Type B pancreatic cell (in vitro differentiated cells): Measurements from ENCODE around the gene ESR2. TPM values are rescaled to one million over a fixed set of nuclear protein-coding genes. Genes with fewer than 3 reads are reported as not detected.

Source experiments
- DNase-seq: peaks from one replicate; pipeline ENCODE4 v3.0.0; 2021; ENCODE audit warnings: mixed read lengths; ENCODE audit not compliant: unreplicated experiment; ENCODE audit errors: extremely low spot score
- H3K27ac Mint-ChIP-seq: 2 replicates; pipeline ENCODE4 v1.8.0; 2021; ENCODE audit warnings: mild to moderate bottlenecking, mixed read lengths
- H3K27me3 Mint-ChIP-seq: 2 replicates; pipeline ENCODE4 v1.8.0; 2021; ENCODE audit warnings: mixed read lengths
- H3K36me3 Mint-ChIP-seq: 2 replicates; pipeline ENCODE4 v1.8.0; 2021; ENCODE audit warnings: mixed read lengths
- H3K4me1 Mint-ChIP-seq: one replicate; pipeline ENCODE4 v1.8.0; 2021; ENCODE audit warnings: mixed read lengths; ENCODE audit not compliant: unreplicated experiment
- H3K4me3 Mint-ChIP-seq: 2 replicates; pipeline ENCODE4 v1.8.0; 2021; ENCODE audit warnings: mild to moderate bottlenecking, mixed read lengths
- H3K9me3 Mint-ChIP-seq: 2 replicates; pipeline ENCODE4 v1.8.0; 2021; ENCODE audit warnings: mixed read lengths
- CTCF ChIP-seq: fragments of 200-600 bp; sonication (generic); conservative IDR thresholded peaks from 2 replicates; pipeline ENCODE4 v1.5.0; 2021; ENCODE audit warnings: antibody characterized with exemption, mild to moderate bottlenecking
- total RNA-seq: library from RNA; stranded (reverse); gene quantifications from 2 replicates; pipeline ENCODE4 v1.2.1, GENCODE V29; 2021; ENCODE audit warnings: low replicate concordance

Gene ESR2
- total RNA-seq, 1 donor from 2014 or later: 0.53 TPM

GRCh38 chr14:64209444-64210131 is 84.6 kb downstream of the ESR2 start:
- Mint-ChIP-seq H3K9me3 (no peaks in the 10 kb centered on the region), H3K4me1 (peaks cover 12% of the 10 kb centered on the region), H3K27me3 (no peaks in the 10 kb centered on the region), H3K27ac (no peak overlapping the region), H3K36me3 (peaks cover 21% of the 10 kb centered on the region), H3K4me3 (no peak overlapping the region)
- no peak for TF ChIP-seq CTCF
- no peak for DNase-seq

GRCh38 chr14:64208981-64209380 is 85.2 kb downstream of the ESR2 start:
- H3K4me1 Mint-ChIP-seq: peaks cover 12% of the 10 kb centered on the region
- H3K36me3 Mint-ChIP-seq: peaks cover 24% of the 10 kb centered on the region
- no peaks in the 10 kb centered on the region for H3K9me3 Mint-ChIP-seq
- no peaks in the 10 kb centered on the region for H3K27me3 Mint-ChIP-seq
- no peak overlapping the region for H3K4me3 Mint-ChIP-seq
- no peak for DNase-seq
- no peak for TF ChIP-seq CTCF
- no peak overlapping the region for H3K27ac Mint-ChIP-seq

GRCh38 chr14:64208261-64208660 is 85.9 kb downstream of the ESR2 start:
- Mint-ChIP-seq H3K27ac (no peak overlapping the region), H3K9me3 (no peaks in the 10 kb centered on the region), H3K36me3 (peaks cover 24% of the 10 kb centered on the region), H3K4me3 (no peak overlapping the region), H3K4me1 (peaks cover 8% of the 10 kb centered on the region), H3K27me3 (no peaks in the 10 kb centered on the region)
- no peak for DNase-seq
- TF ChIP-seq CTCF: no peak

- Mint-ChIP-seq H3K4me3 (no peak overlapping the region), H3K36me3 (peaks cover 9% of the 10 kb centered on the region), H3K27me3 (no peaks in the 10 kb centered on the region), H3K9me3 (no peaks in the 10 kb centered on the region), H3K4me1 (peaks cover 31% of the 10 kb centered on the region), H3K27ac (peak overlapping the region; percentile 60)
- TF ChIP-seq CTCF: no peak
- DNase-seq: no peak
Measured at GRCh38 chr14:64203366-64204006, 90.7 kb downstream of the ESR2 start.

GRCh38 chr14:64202716-64203115 is 91.5 kb downstream of the ESR2 start:
- Mint-ChIP-seq H3K36me3 (peaks cover 9% of the 10 kb centered on the region), H3K4me3 (no peak overlapping the region), H3K4me1 (peaks cover 33% of the 10 kb centered on the region), H3K27me3 (no peaks in the 10 kb centered on the region), H3K9me3 (no peaks in the 10 kb centered on the region), H3K27ac (no peak overlapping the region)
- DNase-seq: no peak
- TF ChIP-seq CTCF: no peak
